Mucosa of rectum (tissue), 2 donors: ENCODE results near the gene CYP2J2.
"Not testable (repeated sequence)": the region's sequence is repeated elsewhere in the genome, so short reads cannot be mapped to it uniquely, and the experiment has no call there.

Source experiments
- H3K27ac ChIP-seq, 2 donors: one replicate each; pipeline ENCODE4 v1.7.0; 2013; ENCODE audit warnings: inconsistent platforms in 2 of 2, low read depth in 2 of 2, low read length in 2 of 2
- H3K27me3 ChIP-seq, 2 donors: one replicate each; pipeline ENCODE4 v1.7.0; 2013; ENCODE audit warnings: low read length in 2 of 2; ENCODE audit not compliant: control insufficient read depth in 2 of 2, insufficient read depth in 2 of 2
- H3K36me3 ChIP-seq, 2 donors: one replicate each; pipeline ENCODE4 v1.7.0; 2013; ENCODE audit warnings: low read length in 2 of 2; ENCODE audit not compliant: control insufficient read depth in 2 of 2, insufficient read depth in 2 of 2
- H3K4me1 ChIP-seq, 2 donors: one replicate each; pipeline ENCODE4 v1.7.0; 2013; ENCODE audit warnings: low read length in 2 of 2, mild to moderate bottlenecking in 1 of 2; ENCODE audit not compliant: control insufficient read depth in 2 of 2, insufficient read depth in 2 of 2
- H3K4me3 ChIP-seq, 2 donors: one replicate each; pipeline ENCODE4 v1.7.0; 2013; ENCODE audit warnings: low read length in 2 of 2
- H3K9ac ChIP-seq, 2 donors: one replicate each; pipeline ENCODE4 v1.7.0; 2013; ENCODE audit warnings: low read length in 2 of 2, low read depth in 1 of 2, mild to moderate bottlenecking in 1 of 2
- H3K9me3 ChIP-seq, 2 donors: one replicate each; pipeline ENCODE4 v1.7.0; 2013; ENCODE audit warnings: low read length in 2 of 2; ENCODE audit not compliant: control insufficient read depth in 2 of 2
- donor health status: healthy.
- donor health status: Normal muscosa, but diverticular disease.

Gene CYP2J2

GRCh38 chr1:59921258-59921899 is 5.2 kb downstream of the CYP2J2 start:
- H3K27me3 ChIP-seq, H3K36me3 ChIP-seq, H3K9me3 ChIP-seq, H3K9ac ChIP-seq, H3K4me1 ChIP-seq, H3K27ac ChIP-seq, H3K4me3 ChIP-seq: not testable (repeated sequence)

- H3K9ac ChIP-seq: no peak overlapping the region
- no peak overlapping the region for H3K27ac ChIP-seq
- no peaks in the 10 kb centered on the region for H3K9me3 ChIP-seq
- H3K27me3 ChIP-seq: no peaks in the 10 kb centered on the region
- peaks cover 0 to 6% of the 10 kb centered on the region in 2 donors for H3K36me3 ChIP-seq
- peaks cover 0 to 3% of the 10 kb centered on the region in 2 donors for H3K4me1 ChIP-seq
- no peak overlapping the region for H3K4me3 ChIP-seq
Observed at GRCh38 chr1:59919746-59920145, 6.8 kb downstream of the CYP2J2 start.

- Histone ChIP-seq H3K9ac (no peak overlapping the region), H3K4me3 (no peak overlapping the region), H3K9me3 (no peaks in the 10 kb centered on the region), H3K27ac (no peak overlapping the region), H3K27me3 (no peaks in the 10 kb centered on the region), H3K36me3 (peaks cover 0 to 8% of the 10 kb centered on the region in 2 donors), H3K4me1 (peaks cover 0 to 3% of the 10 kb centered on the region in 2 donors)
Observed at GRCh38 chr1:59917785-59918180, 8.8 kb downstream of the CYP2J2 start.

GRCh38 chr1:59917026-59917784 is 9.4 kb downstream of the CYP2J2 start:
- Histone ChIP-seq H3K9me3 (no peaks in the 10 kb centered on the region), H3K4me3 (no peak overlapping the region), H3K27ac (no peak overlapping the region), H3K27me3 (no peaks in the 10 kb centered on the region), H3K36me3 (peaks cover 0 to 9% of the 10 kb centered on the region in 2 donors), H3K4me1 (peaks cover 0 to 3% of the 10 kb centered on the region in 2 donors), H3K9ac (no peak overlapping the region)

GRCh38 chr1:59915516-59915915 is 11.1 kb downstream of the CYP2J2 start:
- Histone ChIP-seq H3K4me3 (no peak overlapping the region), H3K36me3 (peaks cover 0 to 23% of the 10 kb centered on the region in 2 donors), H3K27me3 (no peaks in the 10 kb centered on the region), H3K9ac (no peak overlapping the region), H3K9me3 (no peaks in the 10 kb centered on the region), H3K4me1 (peaks cover 0 to 3% of the 10 kb centered on the region in 2 donors), H3K27ac (no peak overlapping the region)

GRCh38 chr1:59914791-59915286 is 11.7 kb downstream of the CYP2J2 start:
- not testable (repeated sequence) for H3K9me3 ChIP-seq, H3K27ac ChIP-seq, H3K4me1 ChIP-seq, H3K27me3 ChIP-seq, H3K9ac ChIP-seq, H3K4me3 ChIP-seq
- peaks cover 0 to 25% of the 10 kb centered on the region in 2 donors for H3K36me3 ChIP-seq

GRCh38 chr1:59908682-59909081 is 17.9 kb downstream of the CYP2J2 start:
- no peak overlapping the region for H3K4me3 ChIP-seq
- peaks cover 0 to under 1% of the 10 kb centered on the region in 2 donors for H3K4me1 ChIP-seq
- no peak overlapping the region for H3K9ac ChIP-seq
- H3K27ac ChIP-seq: no peak overlapping the region
- no peaks in the 10 kb centered on the region for H3K9me3 ChIP-seq
- peaks cover 6 to 30% of the 10 kb centered on the region in 2 donors for H3K36me3 ChIP-seq
- H3K27me3 ChIP-seq: no peaks in the 10 kb centered on the region

- Histone ChIP-seq H3K27me3 (no peaks in the 10 kb centered on the region), H3K4me1 (peaks cover under 1 to 6% of the 10 kb centered on the region in 2 donors), H3K4me3 (no peak overlapping the region), H3K27ac (no peak overlapping the region), H3K9me3 (no peaks in the 10 kb centered on the region), H3K36me3 (peaks cover 6 to 29% of the 10 kb centered on the region in 2 donors), H3K9ac (no peak overlapping the region)
Observed at GRCh38 chr1:59908084-59908483, 18.5 kb downstream of the CYP2J2 start.

GRCh38 chr1:59906931-59907330 is 19.6 kb downstream of the CYP2J2 start:
- H3K36me3 ChIP-seq: peaks cover 6 to 25% of the 10 kb centered on the region in 2 donors
- no peaks in the 10 kb centered on the region for H3K9me3 ChIP-seq
- no peak overlapping the region for H3K9ac ChIP-seq
- no peak overlapping the region for H3K4me3 ChIP-seq
- H3K4me1 ChIP-seq: peaks cover 2 to 8% of the 10 kb centered on the region in 2 donors
- H3K27ac ChIP-seq: no peak overlapping the region
- H3K27me3 ChIP-seq: no peaks in the 10 kb centered on the region

GRCh38 chr1:59903141-59903754 is 23.3 kb downstream of the CYP2J2 start:
- Histone ChIP-seq H3K4me3 (no peak overlapping the region), H3K27ac (no peak overlapping the region), H3K36me3 (peaks cover 9 to 10% of the 10 kb centered on the region in 2 donors), H3K4me1 (peaks cover 2 to 8% of the 10 kb centered on the region in 2 donors), H3K9me3 (no peaks in the 10 kb centered on the region), H3K27me3 (no peaks in the 10 kb centered on the region), H3K9ac (no peak overlapping the region)
